G401.6 (cell line): ENCODE results near the gene CFAP45.

Experiments used
- FAIRE-seq: peaks from 2 replicates; lab custom pipeline; 2012; peaks lifted over from hg19 to GRCh38; lab: Jason Lieb, UNC

Gene CFAP45

GRCh38 chr1:159826441-159827101, 73.4 kb downstream of the CFAP45 start, which contains the start of gene SLAMF8:
Gene SLAMF8 (plus strand): TSS chr1:159826873. CDS start chr1:159826899, 26 bp downstream.
- FAIRE-seq = no peak

DNA sequence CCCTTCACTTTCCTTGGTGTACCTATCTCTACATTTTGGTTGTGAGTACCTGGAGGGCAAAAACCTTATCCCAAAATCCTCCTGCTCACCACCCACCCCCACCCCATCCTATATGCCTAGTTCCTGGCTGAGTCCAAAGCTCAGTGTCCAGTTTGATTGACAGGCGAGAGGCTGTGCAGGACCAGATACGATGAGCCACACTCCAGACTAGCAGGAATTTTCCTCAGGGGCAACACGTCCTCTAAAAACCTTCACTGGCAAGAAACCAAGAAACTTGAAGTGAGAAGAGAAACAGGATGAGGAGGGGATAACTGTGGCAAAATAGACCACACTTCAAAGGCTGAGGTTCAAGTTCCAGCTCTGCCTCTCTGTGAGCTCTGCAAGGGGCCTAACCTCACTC, 74.4 kb downstream of the CFAP45 start:
- FAIRE-seq = no peak

- no peak for FAIRE-seq
Measured at GRCh38 chr1:159823406-159823805, 76.6 kb downstream of the CFAP45 start.
